HepG2 (cell line): ENCODE results near the gene GNPAT. TPM values are rescaled to one million over a fixed set of nuclear protein-coding genes. Genes with fewer than 3 reads are reported as not detected.

ENCODE experiments used
- AHDC1 ChIP-seq: sonication (generic); formaldehyde crosslinking; IDR thresholded peaks from 2 replicates; pipeline ENCODE4 v1.5.1; 2020; ENCODE audit warnings: mild to moderate bottlenecking, missing genetic modification reagents, borderline replicate concordance
- CENPX ChIP-seq: sonication (generic); formaldehyde crosslinking; IDR thresholded peaks from 2 replicates; pipeline ENCODE4 v1.9.0; 2021; ENCODE audit warnings: mild to moderate bottlenecking, missing genetic modification reagents, moderate library complexity
- EHMT2 ChIP-seq: fragments of 200-600 bp; sonication (generic); IDR thresholded peaks from 2 replicates; pipeline ENCODE4 v1.7.0; 2017; ENCODE audit warnings: antibody characterized with exemption, low read depth, low read length, borderline replicate concordance
- FOXJ3 ChIP-seq: sonication (generic); formaldehyde crosslinking; IDR thresholded peaks from 2 replicates; pipeline ENCODE4 v1.4.0; 2020; ENCODE audit warnings: missing genetic modification reagents, mild to moderate bottlenecking, borderline replicate concordance
- GTF3A ChIP-seq: sonication (generic); formaldehyde crosslinking; conservative IDR thresholded peaks from 2 replicates; pipeline ENCODE4 v1.4.0; 2020; ENCODE audit warnings: mild to moderate bottlenecking, missing genetic modification reagents
- NR1H2 ChIP-seq: sonication (generic); formaldehyde crosslinking; IDR thresholded peaks from 2 replicates; pipeline ENCODE4 v1.8.1; 2022; ENCODE audit warnings: low read depth, missing genetic modification reagents, borderline replicate concordance
- NR2F6 ChIP-seq, 2 experiments: IDR thresholded peaks; 2 replicates each; pipeline ENCODE4 v1.6.1; 2016; ENCODE audit warnings: antibody characterized with exemption in 1 of 2, mild to moderate bottlenecking in 1 of 2
- PHF21A ChIP-seq: sonication (generic); formaldehyde crosslinking; IDR thresholded peaks from 2 replicates; pipeline ENCODE4 v1.5.0; 2020; ENCODE audit warnings: mild to moderate bottlenecking, missing genetic modification reagents
- POGZ ChIP-seq: sonication (generic); formaldehyde crosslinking; IDR thresholded peaks from 2 replicates; pipeline ENCODE4 v1.4.0; 2020; ENCODE audit warnings: mild to moderate bottlenecking, missing genetic modification reagents
- SNRNP70 ChIP-seq: fragments of 200-400 bp; formaldehyde crosslinking; IDR thresholded peaks from 2 replicates; pipeline ENCODE4 v1.6.1; 2017; ENCODE audit warnings: mild to moderate bottlenecking, low read depth, low read length, moderate library complexity
- SP5 ChIP-seq: IDR thresholded peaks from 2 replicates; pipeline ENCODE4 v1.6.1; 2016; ENCODE audit warnings: low read depth, borderline replicate concordance
- SSRP1 ChIP-seq: IDR thresholded peaks from 2 replicates; pipeline ENCODE4 v1.6.1; 2016; ENCODE audit warnings: control low read depth
- ZNF224 ChIP-seq: sonication (generic); formaldehyde crosslinking; IDR thresholded peaks from 2 replicates; pipeline ENCODE4 v1.5.0; 2020; ENCODE audit warnings: mild to moderate bottlenecking, missing genetic modification reagents
- ZNF383 ChIP-seq: sonication (generic); formaldehyde crosslinking; IDR thresholded peaks from 2 replicates; pipeline ENCODE4 v1.4.0; 2020; ENCODE audit warnings: missing genetic modification reagents, mild to moderate bottlenecking, borderline replicate concordance
- ZNF44 ChIP-seq: sonication (generic); formaldehyde crosslinking; IDR thresholded peaks from 2 replicates; pipeline ENCODE4 v1.5.1; 2020; ENCODE audit warnings: mild to moderate bottlenecking, missing genetic modification reagents
- ZNF607 ChIP-seq: sonication (generic); formaldehyde crosslinking; IDR thresholded peaks from 2 replicates; pipeline ENCODE4 v1.5.1; 2020; ENCODE audit warnings: missing genetic modification reagents, mild to moderate bottlenecking, borderline replicate concordance
- ZNF713 ChIP-seq: sonication (generic); formaldehyde crosslinking; IDR thresholded peaks from 2 replicates; pipeline ENCODE4 v1.4.0; 2020; ENCODE audit warnings: mild to moderate bottlenecking, missing genetic modification reagents
- polyA plus RNA-seq, 8 experiments: library from polyadenylated mRNA; depleted of rRNA in 3 of 8; stranded (reverse) in 7 of 8; unstranded in 1 of 8; fragments of >200 nt; fragmentation: Illumina TruSeq in 4 of 8; extraction: Trizol in 4 of 8; gene quantifications; 2 replicates each; pipeline versions ENCODE4 v1.2.1 to v1.2.3, GENCODE V29; 2011 to 2016; ENCODE audit warnings: low read depth in 4 of 8, missing spikeins in 1 of 8, mixed read lengths in 1 of 8; ENCODE audit not compliant: insufficient read depth in 1 of 8
- total RNA-seq, 5 experiments: library from RNA; depleted of rRNA; stranded (reverse); fragments of >200 nt; fragmentation: Illumina TruSeq; extraction: Trizol; gene quantifications; 2 replicates each; pipeline ENCODE4 v1.2.3, GENCODE V29; 2016; ENCODE audit warnings: low read depth in 1 of 5
- TF ChIP-seq, protein P1 (sequence below): sonication (generic); formaldehyde crosslinking; IDR thresholded peaks from 2 replicates; pipeline ENCODE4 v1.8.0; 2022; ENCODE audit warnings: mild to moderate bottlenecking, missing genetic modification reagents
- TF ChIP-seq, protein P2 (sequence below), 2 experiments: sonication (generic) in 1 of 2; formaldehyde crosslinking in 1 of 2; IDR thresholded peaks; 2 replicates each; pipeline versions ENCODE4 v1.4.0 to v1.6.1; 2016 to 2020; ENCODE audit warnings: borderline replicate concordance in 1 of 2, low read depth in 1 of 2, mild to moderate bottlenecking in 1 of 2, missing genetic modification reagents in 1 of 2

Gene GNPAT
- total and polyA plus RNA-seq, 2 of the 13 experiments (the other 11 are each of a cell fraction or from before 2014, with no cell fraction given) = 58.3 to 114 TPM

- TF ChIP-seq, protein P1, sequence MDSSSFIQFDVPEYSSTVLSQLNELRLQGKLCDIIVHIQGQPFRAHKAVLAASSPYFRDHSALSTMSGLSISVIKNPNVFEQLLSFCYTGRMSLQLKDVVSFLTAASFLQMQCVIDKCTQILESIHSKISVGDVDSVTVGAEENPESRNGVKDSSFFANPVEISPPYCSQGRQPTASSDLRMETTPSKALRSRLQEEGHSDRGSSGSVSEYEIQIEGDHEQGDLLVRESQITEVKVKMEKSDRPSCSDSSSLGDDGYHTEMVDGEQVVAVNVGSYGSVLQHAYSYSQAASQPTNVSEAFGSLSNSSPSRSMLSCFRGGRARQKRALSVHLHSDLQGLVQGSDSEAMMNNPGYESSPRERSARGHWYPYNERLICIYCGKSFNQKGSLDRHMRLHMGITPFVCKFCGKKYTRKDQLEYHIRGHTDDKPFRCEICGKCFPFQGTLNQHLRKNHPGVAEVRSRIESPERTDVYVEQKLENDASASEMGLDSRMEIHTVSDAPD = no peak
- no peak for TF ChIP-seq ZNF607 (CRISPR knock-in tag)
- TF ChIP-seq ZNF383 (CRISPR knock-in tag) = no peak
- no peak for TF ChIP-seq PHF21A (CRISPR knock-in tag)
- TF ChIP-seq EHMT2 = peak; percentile 42; the same call in 1 of the 2 replicates
- peak; percentile 54; the same call in 1 of the 2 replicates for TF ChIP-seq AHDC1 (CRISPR knock-in tag)
- no peak for TF ChIP-seq POGZ
- no peak for TF ChIP-seq GTF3A
- TF ChIP-seq ZNF44 = no peak
- TF ChIP-seq ZNF713 (CRISPR knock-in tag) = no peak
- TF ChIP-seq SNRNP70 = no peak
- TF ChIP-seq SSRP1 = no peak
- TF ChIP-seq ZNF224 = no peak
- TF ChIP-seq FOXJ3 (CRISPR knock-in tag) = peak; percentile 29; the same call in 1 of the 2 replicates
- no peak for TF ChIP-seq NR1H2
- TF ChIP-seq, protein P2, sequence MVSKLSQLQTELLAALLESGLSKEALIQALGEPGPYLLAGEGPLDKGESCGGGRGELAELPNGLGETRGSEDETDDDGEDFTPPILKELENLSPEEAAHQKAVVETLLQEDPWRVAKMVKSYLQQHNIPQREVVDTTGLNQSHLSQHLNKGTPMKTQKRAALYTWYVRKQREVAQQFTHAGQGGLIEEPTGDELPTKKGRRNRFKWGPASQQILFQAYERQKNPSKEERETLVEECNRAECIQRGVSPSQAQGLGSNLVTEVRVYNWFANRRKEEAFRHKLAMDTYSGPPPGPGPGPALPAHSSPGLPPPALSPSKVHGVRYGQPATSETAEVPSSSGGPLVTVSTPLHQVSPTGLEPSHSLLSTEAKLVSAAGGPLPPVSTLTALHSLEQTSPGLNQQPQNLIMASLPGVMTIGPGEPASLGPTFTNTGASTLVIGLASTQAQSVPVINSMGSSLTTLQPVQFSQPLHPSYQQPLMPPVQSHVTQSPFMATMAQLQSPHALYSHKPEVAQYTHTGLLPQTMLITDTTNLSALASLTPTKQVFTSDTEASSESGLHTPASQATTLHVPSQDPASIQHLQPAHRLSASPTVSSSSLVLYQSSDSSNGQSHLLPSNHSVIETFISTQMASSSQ (IDR thresholded peaks at IDR 0.05; ENCODE audit: low read depth) = peak; percentile 45; the same call in 1 of the 2 replicates
- TF ChIP-seq, protein P2 (CRISPR knock-in tag; IDR thresholded peaks at IDR 0.05; ENCODE audit: borderline replicate concordance) = peak; percentile 70; the same call in 1 of the 2 replicates
- TF ChIP-seq NR2F6 (IDR thresholded peaks at IDR 0.05) = peak; percentile 93
- peak; percentile 91 for TF ChIP-seq NR2F6 (CRISPR knock-in tag; IDR thresholded peaks at IDR 0.05)
- TF ChIP-seq SP5 = no peak
- TF ChIP-seq CENPX (CRISPR knock-in tag) = no peak
These were observed 4.8 kb upstream of the GNPAT start (continued) for GRCh38 chr1:231236208-231236591.
